Measurements from ENCODE around the gene GRK2.

- TF ChIP-seq CTCF (IDR thresholded peaks at IDR 0.05) (peak; percentile 84), EZH2phosphoT487 (IDR thresholded peaks at IDR 0.05) (no peak)
Measured at GRCh38 chr11:67262731-67263675, 3.3 kb upstream of the GRK2 start.

Measured in neural progenitor cell (in vitro differentiated cells).